ENCODE results near the gene CCDC117. TPM values are rescaled to one million over a fixed set of nuclear protein-coding genes. Genes with fewer than 3 reads are reported as not detected.

CCDC117 gene
- total RNA-seq, 4 donors from 2014 or later = 19.9 to 27.4 (median 20.1) TPM

DNA sequence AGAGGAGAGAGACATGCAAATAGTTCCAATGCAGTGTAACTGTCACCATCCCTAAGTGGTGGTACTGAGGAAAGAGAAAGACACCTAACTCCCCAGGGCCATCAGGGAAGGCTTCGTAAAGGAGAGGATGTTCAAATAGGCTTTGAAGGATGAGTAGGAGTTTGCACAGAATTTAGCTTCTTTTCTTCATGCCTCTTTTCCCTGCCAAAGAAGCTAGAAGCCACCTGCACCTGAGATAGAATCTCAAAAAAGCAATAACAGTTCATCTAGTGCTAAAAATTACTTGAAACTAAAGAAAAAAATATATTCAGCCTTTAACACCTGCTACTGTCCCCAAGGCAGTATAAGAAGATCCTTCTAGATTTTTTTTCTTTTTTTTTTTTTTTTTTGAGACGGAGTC lies 44.6 kb downstream of the CCDC117 start:
- Histone ChIP-seq H3K9me3 (no peaks in the 10 kb centered on the region), H3K4me1 (peaks cover 11 to 29% (median 22%) of the 10 kb centered on the region in 4 donors), H3K4me3 (no peak overlapping the region), H3K27ac (replicated peaks in 1 of 4) (no peak overlapping the region), H3K27me3 (no peaks in the 10 kb centered on the region), H3K36me3 (peaks cover 0 to 9% (median 0%) of the 10 kb centered on the region in 4 donors)
- DNase-seq (ENCODE audit: extremely low spot score) = no peak
- intact Hi-C loops (cut with DNase I) = no loop called here
- TF ChIP-seq CTCF (IDR thresholded peaks at IDR 0.05) (no peak), POLR2AphosphoS5 (IDR thresholded peaks at IDR 0.05) (no peak), POLR2A (IDR thresholded peaks at IDR 0.05; ENCODE audit: low read depth) (no peak), EP300 (IDR thresholded peaks at IDR 0.05) (no peak)
- 92% methylated on average over 2 of the region's 2 CpGs for WGBS

- DNase-seq (ENCODE audit: extremely low spot score) = no peak
- intact Hi-C loops (cut with DNase I) = no loop called here
- H3K27ac ChIP-seq (replicated peaks in 1 of 4) = peak overlapping the region in 2 of 4 donors; percentile 20 to 54
These were observed 45.7 kb downstream of the CCDC117 start for GRCh38 chr22:28817919-28818859.

DNA sequence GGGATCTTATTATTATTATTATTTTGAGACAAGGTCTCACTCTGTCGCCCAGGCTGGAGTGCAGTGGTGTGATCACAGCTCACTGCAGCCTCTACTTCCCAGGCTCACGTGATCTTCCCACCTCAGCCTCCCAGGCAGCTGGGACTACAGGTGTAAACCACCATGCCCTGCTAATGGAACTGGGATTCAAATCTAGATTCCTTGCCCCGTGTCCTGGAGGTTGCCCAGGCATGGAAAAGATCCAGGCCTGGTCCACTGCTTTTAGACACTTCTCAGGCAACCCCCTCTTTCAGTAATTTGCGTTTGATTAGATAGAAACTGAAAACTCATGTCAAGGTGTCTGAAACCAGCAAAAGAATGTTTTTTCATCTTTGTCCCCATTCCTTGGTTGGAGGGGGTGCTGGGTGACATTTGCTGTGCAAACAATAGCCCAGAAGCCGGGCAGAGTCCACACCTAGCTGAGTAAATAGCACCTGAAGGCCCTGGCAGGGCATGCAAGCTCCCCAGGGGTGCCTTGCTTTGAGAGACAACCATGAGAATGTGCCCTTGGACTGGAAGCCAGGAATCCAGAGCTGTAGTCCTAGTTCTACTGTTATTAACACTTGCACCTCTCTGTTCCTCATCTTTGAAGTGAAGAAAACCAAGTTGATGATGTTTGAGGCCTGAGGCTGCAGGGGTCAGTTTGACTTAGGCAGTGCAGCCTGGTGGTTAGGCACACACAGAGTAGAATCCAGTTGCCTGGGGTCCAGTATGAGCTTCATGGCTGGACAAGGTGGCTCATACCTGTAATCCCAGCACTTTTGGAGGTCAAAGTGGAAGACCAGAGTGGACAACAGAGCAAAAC lies 47.0 kb downstream of the CCDC117 start:
- no peak overlapping the region for H3K4me3 ChIP-seq
- no peaks in the 10 kb centered on the region for H3K9me3 ChIP-seq
- H3K27ac ChIP-seq (replicated peaks in 1 of 4) = peak overlapping the region in 1 of 4 donors; percentile 20
- intact Hi-C loops (cut with DNase I) = loop anchor here (10.0 kb wide), 2 partner anchors 765 to 795 kb away; no protein-coding TSS in a partner anchor
- TF ChIP-seq CTCF (IDR thresholded peaks at IDR 0.05) (no peak), POLR2A (IDR thresholded peaks at IDR 0.05; ENCODE audit: low read depth) (no peak), EP300 (IDR thresholded peaks at IDR 0.05) (no peak), POLR2AphosphoS5 (IDR thresholded peaks at IDR 0.05) (no peak)
- H3K36me3 ChIP-seq = peaks cover 0 to 18% (median 6%) of the 10 kb centered on the region in 4 donors
- WGBS = 71% methylated on average over 5 of the region's 5 CpGs
- no peak for DNase-seq (ENCODE audit: extremely low spot score)
- H3K4me1 ChIP-seq = peaks cover 11 to 19% (median 14%) of the 10 kb centered on the region in 4 donors
- no peaks in the 10 kb centered on the region for H3K27me3 ChIP-seq

More at GRCh38 chr22:28817919-28818859, 45.7 kb downstream of the CCDC117 start:
- H3K27me3 ChIP-seq = no peaks in the 10 kb centered on the region
- TF ChIP-seq POLR2AphosphoS5 (IDR thresholded peaks at IDR 0.05) = no peak
- TF ChIP-seq EP300 (IDR thresholded peaks at IDR 0.05) = no peak
- no peak for TF ChIP-seq POLR2A (IDR thresholded peaks at IDR 0.05; ENCODE audit: low read depth)
- no peak for TF ChIP-seq CTCF (IDR thresholded peaks at IDR 0.05)
- H3K4me3 ChIP-seq = no peak overlapping the region
- peaks cover 0 to 18% (median 5%) of the 10 kb centered on the region in 4 donors for H3K36me3 ChIP-seq
- H3K9me3 ChIP-seq = no peaks in the 10 kb centered on the region
- peaks cover 11 to 27% (median 19%) of the 10 kb centered on the region in 4 donors for H3K4me1 ChIP-seq
- 86% methylated on average over 14 of the region's 14 CpGs for WGBS

DNA sequence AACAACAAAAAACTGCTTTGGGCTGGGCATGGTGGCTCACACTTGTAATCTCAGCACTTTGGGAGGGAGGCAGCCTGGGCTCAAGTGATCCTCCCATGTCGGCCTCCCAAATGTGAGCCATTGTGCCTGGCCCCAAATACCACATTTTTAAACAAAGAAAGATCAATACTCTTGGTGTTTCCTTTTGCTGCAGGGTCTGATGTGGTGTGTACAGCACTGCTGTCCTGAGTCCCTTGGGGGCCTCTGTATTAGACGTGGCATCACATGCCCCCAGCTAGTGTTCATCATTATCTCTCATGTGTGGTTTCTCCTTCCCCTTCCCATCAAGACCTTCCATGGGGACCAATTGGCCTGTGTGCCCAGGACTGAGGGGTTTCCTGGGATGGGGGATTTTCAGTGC lies 48.4 kb downstream of the CCDC117 start:
- no peak overlapping the region for H3K27ac ChIP-seq (replicated peaks in 1 of 4)
- no peaks in the 10 kb centered on the region for H3K27me3 ChIP-seq
- 89% methylated on average over 2 of the region's 2 CpGs for WGBS
- DNase-seq (ENCODE audit: extremely low spot score) = no peak
- no peak for TF ChIP-seq POLR2AphosphoS5 (IDR thresholded peaks at IDR 0.05)
- intact Hi-C loops (cut with DNase I) = loop anchor here (10.0 kb wide), 2 partner anchors 766 to 796 kb away; no protein-coding TSS in a partner anchor
- H3K4me3 ChIP-seq = no peak overlapping the region
- no peaks in the 10 kb centered on the region for H3K9me3 ChIP-seq
- H3K36me3 ChIP-seq = peaks cover 0 to 9% (median 6%) of the 10 kb centered on the region in 4 donors
- peaks cover 11 to 19% (median 14%) of the 10 kb centered on the region in 4 donors for H3K4me1 ChIP-seq
